PFSK-1 (cell line): ENCODE results near the gene LINGO4.

Source experiments
- FOXP2 ChIP-seq: optimal IDR thresholded peaks from 2 replicates; pipeline ENCODE3; 2011; ENCODE audit warnings: borderline replicate concordance, control low read depth, inconsistent platforms; ENCODE audit not compliant: insufficient read depth; ENCODE audit errors: extremely low read length, extremely low read depth
- POLR2AphosphoS5 ChIP-seq: IDR thresholded peaks from 2 replicates; pipeline ENCODE4 v1.6.1; 2012; ENCODE audit warnings: low read depth, mild to moderate bottlenecking, control low read depth, low read length, moderate library complexity
- SIN3A ChIP-seq: IDR thresholded peaks from 2 replicates; pipeline ENCODE4 v1.6.1; 2012; ENCODE audit warnings: mild to moderate bottlenecking, low read length, moderate library complexity, borderline replicate concordance; ENCODE audit not compliant: insufficient read depth
- TAF1 ChIP-seq: IDR thresholded peaks from 2 replicates; pipeline ENCODE4 v1.6.1; 2012; ENCODE audit warnings: low read length, control low read depth, borderline replicate concordance; ENCODE audit not compliant: insufficient read depth
- TF ChIP-seq, protein P1 (sequence below), 2 experiments: IDR thresholded peaks; 2 replicates each; pipeline versions ENCODE4 v1.6.1 to v1.8.0; 2011 to 2012; ENCODE audit warnings: low read depth in 2 of 2, low read length in 2 of 2, control low read depth in 1 of 2, inconsistent platforms in 1 of 2, mild to moderate bottlenecking in 1 of 2, moderate library complexity in 1 of 2; ENCODE audit not compliant: insufficient read depth in 1 of 2

Gene LINGO4

DNA sequence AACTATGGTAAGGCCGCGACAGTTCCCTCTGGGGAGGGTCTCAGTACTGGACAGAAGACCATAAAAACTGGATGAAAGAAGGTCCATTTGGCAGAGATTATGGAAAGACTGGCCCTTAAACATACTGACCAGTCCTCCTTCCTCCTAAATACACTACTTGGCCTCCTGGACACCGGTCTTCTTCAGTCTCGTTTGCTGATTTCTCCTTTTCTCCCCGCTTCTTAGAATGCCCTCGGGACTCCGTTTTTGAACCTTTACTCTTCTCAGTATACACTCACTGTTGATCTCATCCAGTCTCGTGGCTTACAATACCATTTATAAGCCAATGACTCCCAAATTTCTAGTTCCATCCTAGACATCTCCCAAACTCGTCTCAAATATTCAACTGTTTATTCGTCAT, 41.2 kb downstream of the LINGO4 start:
- TF ChIP-seq POLR2AphosphoS5 (no peak), TAF1 (no peak), SIN3A (no peak), FOXP2 (no peak)
- TF ChIP-seq, protein P1, sequence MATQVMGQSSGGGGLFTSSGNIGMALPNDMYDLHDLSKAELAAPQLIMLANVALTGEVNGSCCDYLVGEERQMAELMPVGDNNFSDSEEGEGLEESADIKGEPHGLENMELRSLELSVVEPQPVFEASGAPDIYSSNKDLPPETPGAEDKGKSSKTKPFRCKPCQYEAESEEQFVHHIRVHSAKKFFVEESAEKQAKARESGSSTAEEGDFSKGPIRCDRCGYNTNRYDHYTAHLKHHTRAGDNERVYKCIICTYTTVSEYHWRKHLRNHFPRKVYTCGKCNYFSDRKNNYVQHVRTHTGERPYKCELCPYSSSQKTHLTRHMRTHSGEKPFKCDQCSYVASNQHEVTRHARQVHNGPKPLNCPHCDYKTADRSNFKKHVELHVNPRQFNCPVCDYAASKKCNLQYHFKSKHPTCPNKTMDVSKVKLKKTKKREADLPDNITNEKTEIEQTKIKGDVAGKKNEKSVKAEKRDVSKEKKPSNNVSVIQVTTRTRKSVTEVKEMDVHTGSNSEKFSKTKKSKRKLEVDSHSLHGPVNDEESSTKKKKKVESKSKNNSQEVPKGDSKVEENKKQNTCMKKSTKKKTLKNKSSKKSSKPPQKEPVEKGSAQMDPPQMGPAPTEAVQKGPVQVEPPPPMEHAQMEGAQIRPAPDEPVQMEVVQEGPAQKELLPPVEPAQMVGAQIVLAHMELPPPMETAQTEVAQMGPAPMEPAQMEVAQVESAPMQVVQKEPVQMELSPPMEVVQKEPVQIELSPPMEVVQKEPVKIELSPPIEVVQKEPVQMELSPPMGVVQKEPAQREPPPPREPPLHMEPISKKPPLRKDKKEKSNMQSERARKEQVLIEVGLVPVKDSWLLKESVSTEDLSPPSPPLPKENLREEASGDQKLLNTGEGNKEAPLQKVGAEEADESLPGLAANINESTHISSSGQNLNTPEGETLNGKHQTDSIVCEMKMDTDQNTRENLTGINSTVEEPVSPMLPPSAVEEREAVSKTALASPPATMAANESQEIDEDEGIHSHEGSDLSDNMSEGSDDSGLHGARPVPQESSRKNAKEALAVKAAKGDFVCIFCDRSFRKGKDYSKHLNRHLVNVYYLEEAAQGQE (IDR thresholded peaks at IDR 0.05; ENCODE audit: insufficient read depth in 1 of 2, low read depth in 2 of 2, low read length in 2 of 2): no peak

GRCh38 chr1:151762941-151763921, 42.0 kb downstream of the LINGO4 start, which contains the start of gene MRPL9:
MRPL9 (minus strand) TSS chr1:151763496; CDS start chr1:151763479, 17 bp downstream.
- peak; percentile 93 for TF ChIP-seq POLR2AphosphoS5
- TF ChIP-seq, protein P1 (IDR thresholded peaks at IDR 0.05; ENCODE audit: insufficient read depth in 1 of 2, low read depth in 2 of 2, low read length in 2 of 2): peak in 1 of 2 experiments; percentile 49; a peak in 1 of 4 replicates
- TF ChIP-seq TAF1: peak; percentile 96
- TF ChIP-seq SIN3A: peak; percentile 80; the same call in 1 of the 2 replicates
- peak; percentile 50 for TF ChIP-seq FOXP2

- no peak for TF ChIP-seq FOXP2
- TF ChIP-seq, protein P1 (IDR thresholded peaks at IDR 0.05; ENCODE audit: insufficient read depth in 1 of 2, low read depth in 2 of 2, low read length in 2 of 2): no peak
These were observed 44.4 kb downstream of the LINGO4 start for GRCh38 chr1:151760597-151761385.

- TF ChIP-seq FOXP2 (no peak), SIN3A (no peak), POLR2AphosphoS5 (no peak), TAF1 (no peak)
- TF ChIP-seq, protein P1 (IDR thresholded peaks at IDR 0.05; ENCODE audit: insufficient read depth in 1 of 2, low read depth in 2 of 2, low read length in 2 of 2): no peak
These were observed 46.0 kb downstream of the LINGO4 start for GRCh38 chr1:151759241-151759640.
